DOHH2 (cell line): ENCODE results near the gene EPS8L2.

Source experiments
- H3F3A ChIP-seq: fragments of 200-600 bp; sonication (generic), shearing (Covaris generic); 2 replicates; pipeline ENCODE4 v1.6.0; 2016; ENCODE audit warnings: antibody characterized with exemption, mild to moderate bottlenecking; ENCODE audit not compliant: control insufficient read depth, insufficient read depth
- H3K27ac ChIP-seq: fragments of 200-600 bp; sonication (generic); 2 replicates; pipeline ENCODE4 v1.5.1; 2014; ENCODE audit warnings: low read depth, mild to moderate bottlenecking, low read length, moderate library complexity
- H3K27me3 ChIP-seq: fragments of 200-600 bp; sonication (generic); 2 replicates; pipeline ENCODE4 v1.6.1; 2014; ENCODE audit warnings: mild to moderate bottlenecking, low read length, mixed read lengths; ENCODE audit not compliant: control insufficient read depth
- H3K36me3 ChIP-seq: fragments of 200-600 bp; sonication (generic); 2 replicates; pipeline ENCODE4 v1.6.1; 2014; ENCODE audit warnings: mild to moderate bottlenecking, low read length, moderate library complexity, mixed read lengths; ENCODE audit not compliant: control insufficient read depth
- H3K4me1 ChIP-seq: fragments of 200-600 bp; sonication (generic); 2 replicates; pipeline ENCODE4 v1.6.1; 2014; ENCODE audit warnings: mild to moderate bottlenecking, low read length, mixed read lengths; ENCODE audit not compliant: control insufficient read depth
- H3K4me2 ChIP-seq: fragments of 200-600 bp; sonication (generic); 2 replicates; pipeline ENCODE4 v1.6.0; 2014; ENCODE audit warnings: mild to moderate bottlenecking, low read length, moderate library complexity
- H3K4me3 ChIP-seq: fragments of 200-600 bp; sonication (generic); 2 replicates; pipeline ENCODE4 v1.5.1; 2014; ENCODE audit warnings: mild to moderate bottlenecking, low read length, mixed read lengths
- H3K79me2 ChIP-seq: fragments of 200-600 bp; sonication (generic); 2 replicates; pipeline ENCODE4 v1.6.1; 2014; ENCODE audit warnings: mild to moderate bottlenecking, low read length, mixed read lengths; ENCODE audit not compliant: control insufficient read depth
- H3K9me2 ChIP-seq: fragments of 200-600 bp; sonication (generic); replicated peaks from 2 replicates; pipeline ENCODE4 v1.6.1; 2014; ENCODE audit warnings: mild to moderate bottlenecking, low read length, mixed read lengths; ENCODE audit not compliant: control insufficient read depth
- H3K9me3 ChIP-seq: fragments of 200-600 bp; sonication (generic); 2 replicates; pipeline ENCODE4 v1.6.1; 2014; ENCODE audit warnings: antibody characterized with exemption, low read length, mixed read lengths; ENCODE audit not compliant: control insufficient read depth, insufficient read depth
- H4K20me1 ChIP-seq: fragments of 200-600 bp; sonication (generic); 2 replicates; pipeline ENCODE4 v1.6.0; 2014; ENCODE audit warnings: low read depth, mild to moderate bottlenecking, antibody characterized with exemption, low read length, moderate library complexity; ENCODE audit not compliant: control insufficient read depth, insufficient read depth
- CTCF ChIP-seq: fragments of 200-600 bp; sonication (generic); IDR thresholded peaks from one replicate; pipeline ENCODE4 v1.5.1; 2014; ENCODE audit warnings: antibody characterized with exemption, mild to moderate bottlenecking, low read depth, low read length; ENCODE audit not compliant: poor library complexity, severe bottlenecking
- EZH2phosphoT487 ChIP-seq: fragments of 200-600 bp; sonication (generic); IDR thresholded peaks from 2 replicates; pipeline ENCODE4 v1.6.1; 2017; ENCODE audit warnings: borderline replicate concordance, mild to moderate bottlenecking, antibody characterized with exemption, low read length, moderate library complexity, mixed read lengths

Gene EPS8L2

GRCh38 chr11:774873-775592 lies 69.0 kb downstream of the EPS8L2 start:
- no peaks in the 10 kb centered on the region for H3K27me3 ChIP-seq
- H3K27ac ChIP-seq = no peak overlapping the region
- no peak overlapping the region; the same call in 1 of the 2 replicates for H3K4me3 ChIP-seq
- H3K79me2 ChIP-seq = peaks cover 71% of the 10 kb centered on the region
- TF ChIP-seq CTCF = no peak
- TF ChIP-seq EZH2phosphoT487 = no peak
- peaks cover 69% of the 10 kb centered on the region for H3K36me3 ChIP-seq
- H3K4me1 ChIP-seq = peaks cover 19% of the 10 kb centered on the region
- H3K9me3 ChIP-seq = no peaks in the 10 kb centered on the region
- no peaks in the 10 kb centered on the region for H3K9me2 ChIP-seq
- no peaks in the 10 kb centered on the region for H3F3A ChIP-seq
- no peaks in the 10 kb centered on the region; the same call in 1 of the 2 replicates for H4K20me1 ChIP-seq
- peak overlapping the region; percentile 80 for H3K4me2 ChIP-seq

GRCh38 chr11:776263-776560 lies 70.2 kb downstream of the EPS8L2 start:
- H3K27me3 ChIP-seq = no peaks in the 10 kb centered on the region
- peaks cover 71% of the 10 kb centered on the region for H3K79me2 ChIP-seq
- H3K4me2 ChIP-seq = peak overlapping the region; percentile 80
- H3K27ac ChIP-seq = peak overlapping the region; percentile 26
- H3K9me3 ChIP-seq = no peaks in the 10 kb centered on the region
- H4K20me1 ChIP-seq = no peaks in the 10 kb centered on the region; the same call in 1 of the 2 replicates
- H3K4me3 ChIP-seq = peak overlapping the region; percentile 95
- H3K9me2 ChIP-seq = no peaks in the 10 kb centered on the region
- peaks cover 63% of the 10 kb centered on the region for H3K36me3 ChIP-seq
- TF ChIP-seq EZH2phosphoT487 = no peak
- no peak for TF ChIP-seq CTCF
- H3F3A ChIP-seq = no peaks in the 10 kb centered on the region
- peaks cover 19% of the 10 kb centered on the region for H3K4me1 ChIP-seq

GRCh38 chr11:776561-777287 lies 70.7 kb downstream of the EPS8L2 start:
- peaks cover 19% of the 10 kb centered on the region for H3K4me1 ChIP-seq
- peaks cover 71% of the 10 kb centered on the region for H3K79me2 ChIP-seq
- H4K20me1 ChIP-seq = no peaks in the 10 kb centered on the region

More at GRCh38 chr11:776561-777287, 70.7 kb downstream of the EPS8L2 start:
- Histone ChIP-seq H3K27me3 (no peaks in the 10 kb centered on the region), H3K9me3 (no peaks in the 10 kb centered on the region), H3K4me3 (peak overlapping the region; percentile 95), H3K9me2 (no peaks in the 10 kb centered on the region), H3K4me2 (peak overlapping the region; percentile 94), H3K27ac (peak overlapping the region; percentile 55), H3K36me3 (peaks cover 57% of the 10 kb centered on the region), H3F3A (no peaks in the 10 kb centered on the region)
- TF ChIP-seq EZH2phosphoT487 (no peak), CTCF (peak; percentile 17)
